ENCODE data around the gene ERMAP.

Gene ERMAP

GRCh38 chr1:42830631-42831030 is 13.7 kb downstream of the ERMAP start:
- no peak for DNase-seq (ENCODE audit: low spot score)
- no peak for TF ChIP-seq CTCF (conservative IDR thresholded peaks at IDR 0.05; ENCODE audit: low read depth)
- no peak overlapping the region for H3K27ac ChIP-seq
- CTCF ChIA-PET = interaction anchor here (0.6 kb wide), 1 partner anchor 51 kb away, joined by 4 read pairs; no protein-coding TSS in a partner anchor
- POLR2A ChIA-PET (ENCODE audit: low non-redundant PET) = no interaction called here

- no peak for TF ChIP-seq CTCF (conservative IDR thresholded peaks at IDR 0.05; ENCODE audit: low read depth)
- POLR2A ChIA-PET (ENCODE audit: low non-redundant PET) = no interaction called here
- DNase-seq (ENCODE audit: low spot score) = no peak
- H3K27ac ChIP-seq = no peak overlapping the region
- CTCF ChIA-PET = interaction anchor here (0.6 kb wide), 3 partner anchors 13 to 1217 kb away, joined by 4 to 5 read pairs (median 5); no protein-coding TSS in a partner anchor
Measured at GRCh38 chr1:42831273-42831672, 14.4 kb downstream of the ERMAP start.

- ChIA-PET POLR2A (ENCODE audit: low non-redundant PET) (no interaction called here), CTCF (no interaction called here)
- no peak for DNase-seq (ENCODE audit: low spot score)
- H3K27ac ChIP-seq = no peak overlapping the region
- TF ChIP-seq CTCF (conservative IDR thresholded peaks at IDR 0.05; ENCODE audit: low read depth) = no peak
Measured at GRCh38 chr1:42832641-42833240, 15.8 kb downstream of the ERMAP start.

GRCh38 chr1:42833981-42834380 is 17.1 kb downstream of the ERMAP start:
- no peak overlapping the region for H3K27ac ChIP-seq
- TF ChIP-seq CTCF (conservative IDR thresholded peaks at IDR 0.05; ENCODE audit: low read depth) = no peak
- no peak for DNase-seq (ENCODE audit: low spot score)
- CTCF ChIA-PET = no interaction called here
- POLR2A ChIA-PET (ENCODE audit: low non-redundant PET) = interaction anchor here (0.6 kb wide), 1 partner anchor 9 kb away, joined by 4 read pairs; no protein-coding TSS in a partner anchor

GRCh38 chr1:42834803-42835202 is 17.9 kb downstream of the ERMAP start:
- CTCF ChIA-PET = interaction anchor here (0.9 kb wide), 1 partner anchor 9 kb away, joined by 3 read pairs; no protein-coding TSS in a partner anchor
- no peak for TF ChIP-seq CTCF (conservative IDR thresholded peaks at IDR 0.05; ENCODE audit: low read depth)
- DNase-seq (ENCODE audit: low spot score) = no peak
- H3K27ac ChIP-seq = no peak overlapping the region
- POLR2A ChIA-PET (ENCODE audit: low non-redundant PET) = no interaction called here

GRCh38 chr1:42835422-42835821 is 18.5 kb downstream of the ERMAP start:
- POLR2A ChIA-PET (ENCODE audit: low non-redundant PET) = no interaction called here
- no peak overlapping the region for H3K27ac ChIP-seq
- CTCF ChIA-PET = interaction anchor here (0.9 kb wide), 1 partner anchor 9 kb away, joined by 3 read pairs; no protein-coding TSS in a partner anchor
- DNase-seq (ENCODE audit: low spot score) = no peak
- TF ChIP-seq CTCF (conservative IDR thresholded peaks at IDR 0.05; ENCODE audit: low read depth) = no peak

All from RWPE1 (cell line).